HepG2 (cell line): ENCODE results near the gene PITHD1. TPM values are rescaled to one million over a fixed set of nuclear protein-coding genes. Genes with fewer than 3 reads are reported as not detected.

Experiments used
- ARHGAP35 ChIP-seq: sonication (generic); formaldehyde crosslinking; IDR thresholded peaks from 2 replicates; pipeline ENCODE4 v1.9.0; 2022; ENCODE audit warnings: mild to moderate bottlenecking, inconsistent platforms, moderate library complexity, missing genetic modification reagents, borderline replicate concordance
- ARNTL ChIP-seq: sonication (generic); formaldehyde crosslinking; IDR thresholded peaks from 2 replicates; pipeline ENCODE4 v1.4.0; 2020; ENCODE audit warnings: mild to moderate bottlenecking, missing genetic modification reagents
- CBX2 ChIP-seq, 2 experiments: fragments of 200-600 bp in 1 of 2; sonication (generic); formaldehyde crosslinking in 1 of 2; IDR thresholded peaks; 2 replicates each; pipeline versions ENCODE4 v1.7.0 to v1.8.1; 2018 to 2022; ENCODE audit warnings: low read depth in 2 of 2, low read length in 1 of 2, mild to moderate bottlenecking in 1 of 2, missing genetic modification reagents in 1 of 2
- DPF2 ChIP-seq: sonication (generic); formaldehyde crosslinking; IDR thresholded peaks from 2 replicates; pipeline ENCODE4 v1.4.0; 2020; ENCODE audit warnings: mild to moderate bottlenecking, low read depth, missing genetic modification reagents, borderline replicate concordance
- HIVEP1 ChIP-seq: sonication (generic); formaldehyde crosslinking; IDR thresholded peaks from 2 replicates; pipeline ENCODE4 v1.4.0; 2020; ENCODE audit warnings: mild to moderate bottlenecking, missing genetic modification reagents
- HOXA5 ChIP-seq: sonication (generic); formaldehyde crosslinking; IDR thresholded peaks from 2 replicates; pipeline ENCODE4 v1.4.0; 2020; ENCODE audit warnings: missing genetic modification reagents
- KDM4B ChIP-seq: sonication (generic); formaldehyde crosslinking; IDR thresholded peaks from 2 replicates; pipeline ENCODE4 v1.4.0; 2020; ENCODE audit warnings: missing genetic modification reagents
- MYNN ChIP-seq: sonication (generic); formaldehyde crosslinking; IDR thresholded peaks from 2 replicates; pipeline ENCODE4 v1.4.0; 2020; ENCODE audit warnings: mild to moderate bottlenecking, low read depth, missing genetic modification reagents
- NFIC ChIP-seq: IDR thresholded peaks from 2 replicates; pipeline ENCODE4 v1.6.1; 2012; ENCODE audit warnings: mild to moderate bottlenecking, low read length, inconsistent platforms
- NONO ChIP-seq, 2 experiments: fragments of 450-650 bp in 1 of 2; sonication (generic) in 1 of 2; formaldehyde crosslinking in 1 of 2; IDR thresholded peaks in 1 of 2; conservative IDR thresholded peaks in 1 of 2; 2 replicates each; pipeline versions ENCODE4 v1.6.1 to v1.8.0; 2017 to 2022; ENCODE audit warnings: mild to moderate bottlenecking in 1 of 2, missing genetic modification reagents in 1 of 2, moderate library complexity in 1 of 2
- ZMAT3 ChIP-seq: sonication (generic); formaldehyde crosslinking; conservative IDR thresholded peaks from 2 replicates; pipeline ENCODE4 v1.7.0; 2021; ENCODE audit warnings: missing genetic modification reagents
- ZNF20 ChIP-seq: sonication (generic); formaldehyde crosslinking; IDR thresholded peaks from 2 replicates; pipeline ENCODE4 v1.4.0; 2020; ENCODE audit warnings: mild to moderate bottlenecking, moderate library complexity, missing genetic modification reagents
- ZNF282 ChIP-seq: fragments of 450-650 bp; IDR thresholded peaks from 2 replicates; pipeline ENCODE4 v1.6.1; 2018; ENCODE audit not compliant: partially characterized antibody
- ZNF674 ChIP-seq: sonication (generic); formaldehyde crosslinking; IDR thresholded peaks from 2 replicates; pipeline ENCODE4 v1.5.0; 2020; ENCODE audit warnings: low read depth, mild to moderate bottlenecking, missing genetic modification reagents
- ZNF781 ChIP-seq: sonication (generic); formaldehyde crosslinking; IDR thresholded peaks from 2 replicates; pipeline ENCODE4 v1.5.1; 2020; ENCODE audit warnings: borderline replicate concordance, mild to moderate bottlenecking, missing genetic modification reagents; ENCODE audit errors: not compliant biosample characterization
- ZSCAN30 ChIP-seq: sonication (generic); formaldehyde crosslinking; IDR thresholded peaks from 2 replicates; pipeline ENCODE4 v1.5.0; 2020; ENCODE audit warnings: mild to moderate bottlenecking, missing genetic modification reagents
- polyA plus RNA-seq, 8 experiments: library from polyadenylated mRNA; depleted of rRNA in 3 of 8; stranded (reverse) in 7 of 8; unstranded in 1 of 8; fragments of >200 nt; fragmentation: Illumina TruSeq in 4 of 8; extraction: Trizol in 4 of 8; gene quantifications; 2 replicates each; pipeline versions ENCODE4 v1.2.1 to v1.2.3, GENCODE V29; 2011 to 2016; ENCODE audit warnings: low read depth in 4 of 8, missing spikeins in 1 of 8, mixed read lengths in 1 of 8; ENCODE audit not compliant: insufficient read depth in 1 of 8
- total RNA-seq, 5 experiments: library from RNA; depleted of rRNA; stranded (reverse); fragments of >200 nt; fragmentation: Illumina TruSeq; extraction: Trizol; gene quantifications; 2 replicates each; pipeline ENCODE4 v1.2.3, GENCODE V29; 2016; ENCODE audit warnings: low read depth in 1 of 5
- TF ChIP-seq, protein P1 (sequence below): sonication (generic); formaldehyde crosslinking; IDR thresholded peaks from 2 replicates; pipeline ENCODE4 v1.4.0; 2020; ENCODE audit warnings: mild to moderate bottlenecking, missing genetic modification reagents
- TF ChIP-seq, protein P2 (sequence below): sonication (generic); formaldehyde crosslinking; IDR thresholded peaks from 2 replicates; pipeline ENCODE4 v1.4.0; 2020; ENCODE audit warnings: missing genetic modification reagents, mild to moderate bottlenecking, borderline replicate concordance
- TF ChIP-seq, protein P3 (sequence below): sonication (generic); formaldehyde crosslinking; IDR thresholded peaks from 2 replicates; pipeline ENCODE4 v1.8.0; 2023; ENCODE audit warnings: mild to moderate bottlenecking, missing genetic modification reagents
- TF ChIP-seq, protein P4 (sequence below): sonication (generic); formaldehyde crosslinking; IDR thresholded peaks from 2 replicates; pipeline ENCODE4 v1.8.1; 2023; ENCODE audit warnings: mild to moderate bottlenecking, missing genetic modification reagents

Gene PITHD1
- total and polyA plus RNA-seq, 2 of the 13 experiments (the other 11 are each of a cell fraction or from before 2014, with no cell fraction given) = 28.0 to 37.3 TPM

DNA sequence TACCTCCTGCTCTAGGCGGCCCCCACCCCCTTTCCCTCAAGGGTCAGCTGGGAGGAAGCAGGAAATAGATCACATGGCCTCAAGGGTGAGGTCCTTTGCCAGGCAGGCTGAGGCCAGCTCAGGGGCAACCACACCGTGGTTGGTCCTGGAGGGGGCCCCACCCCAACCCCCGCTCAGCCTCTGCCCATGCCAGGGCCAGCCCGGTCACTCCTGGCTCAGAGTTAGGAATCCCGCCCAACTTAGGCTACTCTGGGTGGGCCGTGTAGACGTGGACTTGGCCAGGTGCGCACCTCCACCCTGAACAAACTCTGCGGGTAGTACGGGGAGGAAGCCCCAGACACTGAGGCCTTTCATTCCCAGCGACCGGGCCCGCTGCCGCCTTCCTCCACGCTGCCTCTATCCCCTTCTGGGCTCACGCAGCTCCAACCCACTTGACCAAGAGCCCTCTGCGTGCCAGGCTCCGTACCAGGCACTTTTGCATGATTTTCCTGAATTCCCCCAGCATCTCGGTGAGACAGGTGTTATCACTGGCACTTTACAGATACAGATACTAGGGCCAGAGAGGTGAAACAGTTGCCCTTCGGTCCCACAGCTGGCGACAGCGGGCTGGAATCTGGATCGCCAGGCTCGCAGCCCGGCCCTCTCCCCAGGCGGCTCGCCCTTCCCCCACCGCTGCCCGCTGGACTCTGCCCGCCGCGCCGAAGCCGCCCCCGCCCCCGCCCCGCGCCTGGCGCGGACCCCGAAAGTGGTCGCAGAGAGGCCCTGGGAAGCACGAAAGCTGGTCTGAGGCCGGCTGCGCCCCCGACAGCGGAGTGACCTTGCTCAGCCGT is 21.6 kb downstream of the PITHD1 start (continued):
- TF ChIP-seq, protein P1, sequence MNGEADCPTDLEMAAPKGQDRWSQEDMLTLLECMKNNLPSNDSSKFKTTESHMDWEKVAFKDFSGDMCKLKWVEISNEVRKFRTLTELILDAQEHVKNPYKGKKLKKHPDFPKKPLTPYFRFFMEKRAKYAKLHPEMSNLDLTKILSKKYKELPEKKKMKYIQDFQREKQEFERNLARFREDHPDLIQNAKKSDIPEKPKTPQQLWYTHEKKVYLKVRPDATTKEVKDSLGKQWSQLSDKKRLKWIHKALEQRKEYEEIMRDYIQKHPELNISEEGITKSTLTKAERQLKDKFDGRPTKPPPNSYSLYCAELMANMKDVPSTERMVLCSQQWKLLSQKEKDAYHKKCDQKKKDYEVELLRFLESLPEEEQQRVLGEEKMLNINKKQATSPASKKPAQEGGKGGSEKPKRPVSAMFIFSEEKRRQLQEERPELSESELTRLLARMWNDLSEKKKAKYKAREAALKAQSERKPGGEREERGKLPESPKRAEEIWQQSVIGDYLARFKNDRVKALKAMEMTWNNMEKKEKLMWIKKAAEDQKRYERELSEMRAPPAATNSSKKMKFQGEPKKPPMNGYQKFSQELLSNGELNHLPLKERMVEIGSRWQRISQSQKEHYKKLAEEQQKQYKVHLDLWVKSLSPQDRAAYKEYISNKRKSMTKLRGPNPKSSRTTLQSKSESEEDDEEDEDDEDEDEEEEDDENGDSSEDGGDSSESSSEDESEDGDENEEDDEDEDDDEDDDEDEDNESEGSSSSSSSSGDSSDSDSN (CRISPR knock-in tag) = no peak
- TF ChIP-seq HIVEP1 = 0 out of 2 replicates have a peak, but pooled peaks have one; percentile 12
- TF ChIP-seq, protein P2, sequence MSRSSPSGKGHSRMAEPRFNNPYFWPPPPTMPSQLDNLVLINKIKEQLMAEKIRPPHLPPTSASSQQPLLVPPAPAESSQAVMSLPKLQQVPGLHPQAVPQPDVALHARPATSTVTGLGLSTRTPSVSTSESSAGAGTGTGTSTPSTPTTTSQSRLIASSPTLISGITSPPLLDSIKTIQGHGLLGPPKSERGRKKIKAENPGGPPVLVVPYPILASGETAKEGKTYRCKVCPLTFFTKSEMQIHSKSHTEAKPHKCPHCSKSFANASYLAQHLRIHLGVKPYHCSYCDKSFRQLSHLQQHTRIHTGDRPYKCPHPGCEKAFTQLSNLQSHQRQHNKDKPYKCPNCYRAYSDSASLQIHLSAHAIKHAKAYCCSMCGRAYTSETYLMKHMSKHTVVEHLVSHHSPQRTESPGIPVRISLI (CRISPR knock-in tag) = no peak
- TF ChIP-seq ZNF282 = no peak
- TF ChIP-seq ZSCAN30 (CRISPR knock-in tag) = no peak
- no peak for TF ChIP-seq ZNF20 (CRISPR knock-in tag)
- TF ChIP-seq MYNN (CRISPR knock-in tag) = no peak
- no peak for TF ChIP-seq ZNF674 (CRISPR knock-in tag)
- TF ChIP-seq, protein P3, sequence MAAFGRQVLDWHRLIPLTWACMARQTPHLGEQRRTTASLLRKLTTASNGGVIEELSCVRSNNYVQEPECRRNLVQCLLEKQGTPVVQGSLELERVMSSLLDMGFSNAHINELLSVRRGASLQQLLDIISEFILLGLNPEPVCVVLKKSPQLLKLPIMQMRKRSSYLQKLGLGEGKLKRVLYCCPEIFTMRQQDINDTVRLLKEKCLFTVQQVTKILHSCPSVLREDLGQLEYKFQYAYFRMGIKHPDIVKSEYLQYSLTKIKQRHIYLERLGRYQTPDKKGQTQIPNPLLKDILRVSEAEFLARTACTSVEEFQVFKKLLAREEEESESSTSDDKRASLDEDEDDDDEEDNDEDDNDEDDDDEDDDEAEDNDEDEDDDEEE = 0 out of 2 replicates have a peak, but pooled peaks have one; percentile 34
- no peak for TF ChIP-seq NFIC
- no peak for TF ChIP-seq ARHGAP35 (CRISPR knock-in tag)
- no peak for TF ChIP-seq HOXA5 (CRISPR knock-in tag)
- TF ChIP-seq, protein P4, sequence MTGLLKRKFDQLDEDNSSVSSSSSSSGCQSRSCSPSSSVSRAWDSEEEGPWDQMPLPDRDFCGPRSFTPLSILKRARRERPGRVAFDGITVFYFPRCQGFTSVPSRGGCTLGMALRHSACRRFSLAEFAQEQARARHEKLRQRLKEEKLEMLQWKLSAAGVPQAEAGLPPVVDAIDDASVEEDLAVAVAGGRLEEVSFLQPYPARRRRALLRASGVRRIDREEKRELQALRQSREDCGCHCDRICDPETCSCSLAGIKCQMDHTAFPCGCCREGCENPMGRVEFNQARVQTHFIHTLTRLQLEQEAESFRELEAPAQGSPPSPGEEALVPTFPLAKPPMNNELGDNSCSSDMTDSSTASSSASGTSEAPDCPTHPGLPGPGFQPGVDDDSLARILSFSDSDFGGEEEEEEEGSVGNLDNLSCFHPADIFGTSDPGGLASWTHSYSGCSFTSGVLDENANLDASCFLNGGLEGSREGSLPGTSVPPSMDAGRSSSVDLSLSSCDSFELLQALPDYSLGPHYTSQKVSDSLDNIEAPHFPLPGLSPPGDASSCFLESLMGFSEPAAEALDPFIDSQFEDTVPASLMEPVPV = peak; percentile 63; the same call in 1 of the 2 replicates
- no peak for TF ChIP-seq ARNTL
- TF ChIP-seq ZNF781 = no peak
- TF ChIP-seq DPF2 (CRISPR knock-in tag) = no peak
- TF ChIP-seq KDM4B = no peak
- TF ChIP-seq ZMAT3 (CRISPR knock-in tag) = no peak; the same call in 1 of the 2 replicates
- no peak for TF ChIP-seq NONO (IDR thresholded peaks at IDR 0.05)
- TF ChIP-seq NONO (CRISPR knock-in tag; conservative IDR thresholded peaks at IDR 0.05) = 0 out of 2 replicates have a peak, but pooled peaks have one; percentile 7
- TF ChIP-seq CBX2 (IDR thresholded peaks at IDR 0.05; ENCODE audit: low read depth, low read length) = no peak
- TF ChIP-seq CBX2 (CRISPR knock-in tag; IDR thresholded peaks at IDR 0.05; ENCODE audit: low read depth) = no peak
